Measurements from ENCODE around the gene DPH1.
"Not testable (repeated sequence)": the region's sequence is repeated elsewhere in the genome, so short reads cannot be mapped to it uniquely, and the experiment has no call there.

Gene DPH1

GRCh38 chr17:2029911-2030778, at the start of gene DPH1:
TSS of gene DPH1 (plus strand) at chr17:2030153. CDS start at chr17:2030170, 17 bp downstream.
- DNase-seq (ENCODE audit: low read depth in 2 of 2): peak; percentile 77 to 82

GRCh38 chr17:1980665-1981250, 49.2 kb upstream of the DPH1 start:
- DNase-seq (ENCODE audit: low read depth in 2 of 2): no peak

- not testable (repeated sequence) for DNase-seq (ENCODE audit: low read depth in 2 of 2)
Measured at GRCh38 chr17:1982793-1983366, 47.1 kb upstream of the DPH1 start.

DNA sequence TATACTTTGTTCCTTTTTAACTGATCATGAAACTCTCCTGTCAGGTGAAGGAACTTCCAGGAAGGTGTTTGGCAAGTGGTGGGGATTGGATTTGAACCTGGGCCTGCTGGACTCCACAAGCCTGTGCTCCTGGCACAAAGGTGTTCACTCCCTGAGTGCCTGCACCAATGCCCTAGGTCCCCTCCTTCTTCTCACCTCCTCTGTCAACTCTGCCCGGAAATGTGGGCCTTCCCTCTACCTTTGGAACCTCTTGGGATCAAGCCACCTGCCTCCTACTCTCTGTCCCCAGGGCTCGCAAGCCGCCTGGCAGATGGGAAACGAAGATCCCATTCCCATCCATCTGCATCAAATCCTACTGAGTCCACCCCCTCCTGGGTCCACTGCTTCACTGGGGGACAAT, 44.9 kb upstream of the DPH1 start:
- DNase-seq (ENCODE audit: low read depth in 2 of 2): no peak

GRCh38 chr17:1985686-1986085, 44.3 kb upstream of the DPH1 start:
- DNase-seq (ENCODE audit: low read depth in 2 of 2): no peak

- no peak for DNase-seq (ENCODE audit: low read depth in 2 of 2)
Measured at GRCh38 chr17:1986783-1987451, 43.0 kb upstream of the DPH1 start.

GRCh38 chr17:1989135-1989534, 40.8 kb upstream of the DPH1 start:
- no peak for DNase-seq (ENCODE audit: low read depth in 2 of 2)

DNA sequence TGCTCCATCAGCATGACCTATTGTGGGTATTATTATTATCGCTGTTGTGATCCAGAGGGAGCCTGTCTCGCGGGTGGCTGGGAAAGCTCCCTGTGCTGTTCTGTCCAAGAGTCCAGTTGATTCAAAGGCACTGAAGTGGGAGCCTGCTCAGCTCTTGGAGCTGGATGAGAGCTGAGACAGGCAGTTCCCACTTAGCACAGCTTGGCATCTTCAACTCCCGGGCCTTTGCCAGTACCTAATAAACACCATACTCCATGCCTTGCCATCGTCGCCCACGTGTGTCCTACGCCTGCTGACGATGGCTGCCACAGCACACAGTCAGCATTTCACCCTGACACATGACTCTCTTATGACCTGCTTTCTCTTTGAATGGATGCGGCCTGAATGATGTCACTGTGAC, 37.4 kb upstream of the DPH1 start:
- no peak for DNase-seq (ENCODE audit: low read depth in 2 of 2)

DNA sequence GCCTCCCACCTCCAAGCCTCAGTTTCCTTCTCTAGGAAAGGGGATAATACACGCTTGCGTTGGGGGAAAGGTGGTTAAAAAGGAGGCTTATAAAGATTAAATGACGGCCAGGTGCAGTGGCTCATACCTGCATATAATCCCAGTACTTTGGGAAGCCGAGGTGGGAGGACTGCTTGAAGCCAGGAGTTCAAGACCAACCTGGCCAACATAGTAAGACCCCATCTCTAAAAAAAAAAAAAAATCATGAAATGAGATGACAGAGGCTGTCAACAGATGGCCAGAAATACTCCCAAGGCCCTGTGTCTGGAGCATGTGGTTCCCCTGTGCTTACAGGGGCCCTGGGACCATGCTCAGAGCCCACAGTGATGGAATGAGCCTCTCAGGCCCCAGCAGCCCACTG, 35.2 kb upstream of the DPH1 start:
- no peak for DNase-seq (ENCODE audit: low read depth in 2 of 2)

DNA sequence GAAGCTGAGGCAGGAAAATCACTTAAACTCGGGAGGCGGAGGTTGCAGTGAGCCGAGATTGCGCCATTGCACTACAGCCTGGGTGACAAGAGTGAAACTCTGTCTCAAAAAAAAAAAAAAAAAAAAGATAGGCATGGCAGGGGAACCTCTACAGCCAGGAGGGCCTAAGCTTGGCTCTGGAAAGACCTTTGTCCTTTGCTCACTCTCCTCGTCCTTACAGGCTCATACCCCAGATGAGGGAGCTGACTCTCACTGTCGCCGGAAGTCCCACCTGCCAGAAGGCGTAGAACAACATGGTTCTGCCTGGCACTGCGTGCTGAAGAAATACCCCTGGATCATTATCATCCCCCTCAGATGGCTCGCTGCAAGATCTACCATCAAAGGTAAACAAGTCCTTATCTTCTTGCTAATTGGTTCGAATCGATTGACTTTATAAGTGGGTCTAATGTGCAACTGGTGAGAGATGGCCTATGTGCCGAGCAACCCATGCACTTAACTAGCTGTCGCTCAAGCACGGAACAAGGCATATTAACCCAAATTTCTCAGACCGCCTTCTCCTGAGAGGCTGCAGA, 34.5 kb upstream of the DPH1 start:
- DNase-seq (ENCODE audit: low read depth in 2 of 2): no peak

DNA sequence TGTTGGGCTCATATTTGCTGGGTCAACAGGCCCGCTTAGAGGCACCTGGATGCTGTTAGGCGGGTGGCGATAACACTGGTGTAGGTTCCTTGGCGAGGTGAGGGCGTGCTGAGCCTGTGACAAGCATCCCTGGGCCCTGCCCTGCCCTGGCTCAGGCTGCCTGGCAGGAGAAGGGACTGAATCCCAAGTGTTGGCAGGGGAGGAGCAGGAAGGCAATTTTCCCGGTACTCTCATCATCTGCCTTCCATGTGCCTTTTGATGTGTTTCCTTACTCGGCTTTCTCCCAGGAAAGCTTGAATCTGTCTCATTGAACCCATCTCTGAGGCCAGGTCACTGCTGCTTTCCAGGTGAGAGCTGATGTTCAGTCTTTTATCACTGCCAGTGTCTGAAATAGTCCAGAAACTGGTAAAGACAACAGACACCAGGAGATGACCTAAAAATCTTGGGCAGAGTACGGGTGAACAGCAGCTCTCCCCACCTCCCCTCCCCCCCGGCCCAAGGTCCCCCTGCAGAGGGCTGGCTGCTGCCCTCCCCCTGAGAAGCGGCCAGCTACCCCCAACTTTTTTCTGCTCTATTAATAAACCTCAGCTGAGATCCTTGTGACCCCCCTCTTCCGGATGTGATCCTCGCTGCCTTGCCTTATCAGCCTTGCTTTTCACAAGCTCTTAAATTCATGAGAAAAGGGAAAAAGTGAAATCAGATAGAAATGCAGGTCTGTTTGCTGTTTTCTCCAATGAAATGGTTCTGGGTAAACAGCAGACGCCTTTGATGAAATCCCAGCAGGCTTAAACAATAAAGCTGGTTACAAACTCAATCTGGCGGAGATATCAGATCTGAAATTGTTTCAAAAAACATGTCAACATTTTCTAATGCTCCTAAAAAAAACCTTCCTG, 33.8 kb upstream of the DPH1 start:
- no peak for DNase-seq (ENCODE audit: low read depth in 2 of 2)

DNA sequence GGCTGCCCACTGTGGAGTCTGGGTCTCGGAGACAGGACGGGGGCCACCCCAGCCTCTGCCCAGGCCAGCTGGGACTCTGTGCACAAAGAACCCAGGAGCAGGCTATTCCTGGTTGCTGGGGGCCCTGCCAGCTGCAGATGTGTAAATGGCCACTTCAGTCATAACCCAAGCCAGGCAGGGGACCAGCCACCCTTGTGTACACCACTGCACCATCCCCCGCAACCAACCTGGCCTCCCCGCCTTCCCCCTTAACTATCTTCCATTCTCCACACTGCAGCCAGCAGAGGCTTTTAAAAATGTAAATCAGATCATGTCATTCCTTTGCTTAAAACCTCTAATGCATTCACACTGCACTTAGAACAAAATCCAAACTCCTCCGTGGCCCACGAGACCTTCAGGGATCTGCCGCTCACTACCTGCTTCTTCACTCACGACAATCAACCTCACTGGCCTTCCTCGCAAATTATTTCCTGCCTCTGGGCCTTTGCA, 33.1 kb upstream of the DPH1 start:
- no peak for DNase-seq (ENCODE audit: low read depth in 2 of 2)

GRCh38 chr17:1997289-1997926, 32.5 kb upstream of the DPH1 start:
- DNase-seq (ENCODE audit: low read depth in 2 of 2): no peak

- DNase-seq (ENCODE audit: low read depth in 2 of 2): no peak
Measured at GRCh38 chr17:1997927-1998742, 31.8 kb upstream of the DPH1 start.

DNA sequence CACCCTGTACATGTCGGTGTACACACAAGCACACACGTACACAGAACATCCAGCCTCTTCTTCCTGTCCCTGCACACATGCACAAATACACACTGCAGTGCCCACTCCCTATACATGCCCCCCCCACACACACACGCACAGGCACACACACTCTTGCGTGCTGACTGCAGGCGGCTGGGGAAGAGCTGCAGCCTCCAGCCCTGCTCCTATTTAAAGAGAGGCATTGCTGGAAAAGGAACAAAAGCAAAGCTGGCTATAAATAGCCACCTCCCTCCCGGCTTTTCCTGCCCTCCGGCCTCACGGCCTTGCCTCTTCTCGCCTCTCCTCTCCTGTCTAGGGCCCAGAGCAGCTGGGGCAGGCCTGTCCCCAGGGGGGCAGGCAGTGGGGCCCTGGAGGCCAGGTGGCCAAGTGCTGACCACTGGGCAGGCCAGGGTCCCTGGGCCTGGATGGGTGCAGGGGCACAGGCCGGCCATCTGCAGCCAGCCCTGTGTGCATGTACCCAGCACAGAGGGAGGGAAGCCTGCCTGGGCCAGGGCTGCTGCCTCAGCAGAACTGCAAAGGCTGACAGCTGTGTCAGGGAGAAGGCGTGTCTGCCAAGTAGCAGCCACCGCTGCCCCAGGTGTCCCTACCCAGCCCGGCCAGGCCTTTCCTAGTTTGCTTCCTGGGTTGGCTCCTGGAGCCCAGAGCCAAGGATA, 30.2 kb upstream of the DPH1 start:
- no peak for DNase-seq (ENCODE audit: low read depth in 2 of 2)

DNA sequence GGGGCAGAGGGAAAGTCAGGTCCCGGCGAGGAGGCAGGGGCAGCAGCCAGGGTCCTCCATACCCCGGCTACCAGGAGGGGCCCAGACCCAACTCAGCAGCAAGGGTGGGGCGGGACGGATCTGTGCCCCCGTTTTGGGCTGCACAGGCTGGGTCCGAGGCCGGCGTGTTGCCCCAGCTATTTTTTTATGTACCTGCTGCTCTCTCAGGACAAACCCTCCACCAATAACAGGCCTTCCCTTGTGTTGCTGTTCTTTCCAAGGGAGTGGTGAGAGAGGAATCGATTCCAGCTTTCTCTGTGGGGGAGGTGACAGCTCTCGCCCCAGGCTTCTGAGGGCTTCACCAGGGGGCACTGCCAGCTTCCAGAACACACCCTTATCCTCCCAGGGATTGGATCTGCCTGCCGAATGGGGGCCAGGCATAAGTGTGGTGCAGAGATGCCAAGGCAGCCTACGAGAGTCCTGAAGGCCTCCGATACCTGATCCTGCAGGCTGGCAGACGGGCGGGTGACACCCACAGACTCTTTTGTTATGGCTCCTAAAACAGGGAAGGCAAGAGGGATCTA, 27.1 kb upstream of the DPH1 start:
- no peak for DNase-seq (ENCODE audit: low read depth in 2 of 2)

GRCh38 chr17:2003525-2003924, 26.4 kb upstream of the DPH1 start:
- DNase-seq (ENCODE audit: low read depth in 2 of 2): no peak

- DNase-seq (ENCODE audit: low read depth in 2 of 2): no peak
Measured at GRCh38 chr17:2004435-2004952, 25.5 kb upstream of the DPH1 start.
